NCI-H1436 treated with DMSO at 0.1 percent for 48 hours (cell line): ENCODE measurements around the gene VTA1.
"Not testable (repeated sequence)": the region's sequence is repeated elsewhere in the genome, so short reads cannot be mapped to it uniquely, and the experiment has no call there.

ENCODE experiments used
- DNase-seq: peaks from one replicate; lab custom pipeline; 2025; lab: John Stamatoyannopoulos, UW

Gene VTA1

GRCh38 chr6:142146828-142147662, at the start of gene VTA1, which contains the start of gene NMBR:
VTA1 (plus strand) TSS chr6:142147263; CDS start chr6:142147288, 25 bp downstream.
NMBR (minus strand) TSS chr6:142147122; CDS start chr6:142088658, 58,464 bp downstream.
- peak; percentile 85 for DNase-seq

GRCh38 chr6:142104820-142105219, 42.2 kb upstream of the VTA1 start:
- not testable (repeated sequence) for DNase-seq

- DNase-seq, result not testable (repeated sequence)
Observed at GRCh38 chr6:142110820-142111219, 36.2 kb upstream of the VTA1 start.

- DNase-seq, result peak; percentile 6
Observed at GRCh38 chr6:142112451-142113061, 34.5 kb upstream of the VTA1 start.

DNA sequence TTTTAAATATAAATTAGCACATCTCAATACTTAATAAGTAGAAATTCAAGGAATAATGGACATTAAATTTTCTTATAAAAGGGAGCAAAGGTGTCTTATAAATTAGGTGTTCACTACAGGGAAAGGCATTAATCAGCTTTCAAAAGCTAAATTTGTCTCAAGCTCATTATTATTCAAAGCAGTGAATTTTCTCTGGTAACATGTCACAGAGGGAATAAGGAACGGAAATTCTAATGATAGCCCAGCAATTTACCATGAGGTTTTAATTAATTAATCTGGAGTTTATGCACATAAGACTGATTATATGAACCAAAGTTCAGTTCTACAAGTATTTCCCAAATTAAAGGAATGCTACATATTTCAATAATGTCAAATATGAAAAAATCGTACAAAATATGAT, 29.7 kb upstream of the VTA1 start:
- DNase-seq, result no peak

DNA sequence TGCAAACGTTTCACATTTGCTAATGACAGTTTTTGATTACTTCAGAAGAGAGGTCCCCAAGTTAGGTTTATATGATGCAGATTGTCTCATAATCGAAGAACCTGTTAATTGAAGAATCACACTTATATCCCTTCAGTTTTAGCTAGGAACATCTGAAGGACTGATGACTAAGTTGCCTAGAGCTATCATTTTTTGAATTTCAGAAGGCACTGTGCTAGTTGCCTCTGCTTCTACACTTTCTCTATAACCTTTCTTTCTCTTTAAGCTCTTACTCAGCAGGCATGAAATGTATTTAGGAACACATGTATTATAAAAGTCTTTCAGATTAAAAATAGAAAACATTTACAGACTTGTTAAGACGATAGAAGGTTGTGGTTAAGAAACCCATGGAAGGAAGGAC, 28.7 kb upstream of the VTA1 start:
- DNase-seq, result no peak

DNA sequence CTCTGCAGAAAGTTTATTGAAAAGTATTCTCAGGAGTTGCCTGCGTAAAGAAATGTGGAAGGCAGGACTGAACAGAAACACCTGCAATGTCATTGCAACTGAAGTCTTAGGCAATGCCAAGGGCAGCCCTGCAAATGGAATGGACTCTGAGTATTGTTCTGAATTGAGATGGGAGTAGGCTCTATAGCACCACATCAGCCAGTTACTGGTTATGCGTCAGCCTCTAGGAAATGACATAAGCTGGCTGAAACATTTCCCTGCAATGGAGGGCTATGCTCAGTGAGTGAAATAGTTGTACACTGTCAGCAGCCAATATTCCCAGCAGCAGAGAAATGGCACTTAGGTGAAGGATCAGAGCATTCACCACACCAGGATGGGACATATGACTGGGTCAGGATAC, 28.1 kb upstream of the VTA1 start:
- DNase-seq, result no peak

DNA sequence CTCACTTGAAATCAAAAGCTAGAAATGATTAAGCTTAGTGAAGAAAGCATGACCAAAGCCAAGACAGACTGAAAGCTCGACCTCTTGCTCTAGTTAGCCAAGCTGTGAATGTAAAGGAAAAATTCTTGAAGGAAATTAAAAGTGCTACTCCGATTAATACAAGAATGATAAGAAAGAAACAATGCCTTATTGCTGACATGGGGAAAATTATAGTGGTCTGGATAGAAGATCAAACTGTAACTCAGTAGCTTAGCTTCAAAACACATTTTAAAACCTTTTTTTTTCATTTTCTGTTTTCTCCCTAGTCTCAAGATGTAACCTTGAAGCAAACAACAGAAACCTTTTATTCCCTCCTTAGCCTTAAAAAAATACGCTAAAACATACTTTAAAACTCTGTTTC, 25.7 kb upstream of the VTA1 start:
- no peak for DNase-seq

- DNase-seq, result no peak
Observed at GRCh38 chr6:142130814-142131213, 16.2 kb upstream of the VTA1 start.

- no peak for DNase-seq
Observed at GRCh38 chr6:142132625-142133024, 14.4 kb upstream of the VTA1 start, which contains the start of gene GJE1. GJE1 (plus strand) TSS chr6:142132925; CDS start chr6:142133159, 234 bp downstream.

DNA sequence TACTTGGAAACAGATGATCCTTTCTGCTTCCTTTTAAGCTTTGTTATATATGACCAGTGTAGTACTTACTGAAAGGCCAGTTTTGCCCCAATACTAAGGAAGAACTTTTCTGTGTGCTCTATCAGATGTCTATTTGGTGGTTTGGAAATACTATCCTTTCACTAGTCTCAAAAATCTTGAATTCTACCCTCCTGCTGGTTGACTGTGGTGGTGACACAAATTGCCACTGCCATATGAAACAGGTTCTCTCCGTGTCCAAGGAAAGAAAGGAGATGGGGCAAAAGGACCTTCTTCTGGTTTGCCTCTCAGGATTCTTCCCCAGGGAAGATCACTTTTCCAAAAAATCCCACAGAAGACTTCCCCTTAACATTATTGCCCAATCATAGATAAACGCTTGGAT, 8.2 kb upstream of the VTA1 start:
- no peak for DNase-seq

- DNase-seq, result not testable (repeated sequence)
Observed at GRCh38 chr6:142141531-142141930, 5.5 kb upstream of the VTA1 start.

DNA sequence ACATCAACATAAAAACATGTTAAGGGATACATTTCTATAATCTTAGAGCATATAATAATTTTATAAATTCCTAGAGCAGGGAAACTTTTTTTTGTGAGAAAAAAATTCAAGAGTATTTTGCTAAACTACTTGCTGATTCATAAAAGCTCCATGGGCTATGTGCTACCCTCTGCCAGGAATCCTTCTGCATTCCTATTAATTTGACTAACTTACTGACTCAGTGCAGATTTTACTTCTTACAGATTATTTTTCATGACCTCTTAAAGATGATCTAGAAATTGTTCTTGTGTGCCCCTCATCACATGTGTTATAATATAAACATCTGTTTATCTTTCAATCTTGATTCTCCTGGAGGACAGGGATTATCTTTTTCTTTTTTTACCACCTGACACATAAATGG, 5.7 kb downstream of the VTA1 start:
- DNase-seq, result no peak

GRCh38 chr6:142153196-142153595, 6.1 kb downstream of the VTA1 start:
- no peak for DNase-seq

DNA sequence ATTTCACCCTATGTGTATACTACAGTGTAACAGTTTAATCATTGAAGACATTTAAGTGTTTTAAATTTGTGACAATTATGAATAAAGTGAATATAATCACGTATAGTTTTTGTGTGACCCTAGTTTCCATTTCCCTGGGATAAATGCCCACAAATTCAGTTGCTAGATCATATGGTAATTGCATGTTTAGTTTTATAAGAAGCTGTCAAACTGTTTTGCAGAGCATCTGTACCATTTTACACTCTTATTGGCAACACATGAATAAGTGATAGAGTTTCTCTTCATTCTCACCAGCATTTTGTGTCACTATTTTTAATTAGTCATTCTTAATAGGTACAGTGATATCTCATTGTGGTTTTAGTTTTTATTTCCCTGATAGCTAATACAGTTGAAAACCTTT, 7.3 kb downstream of the VTA1 start:
- DNase-seq, result no peak

DNA sequence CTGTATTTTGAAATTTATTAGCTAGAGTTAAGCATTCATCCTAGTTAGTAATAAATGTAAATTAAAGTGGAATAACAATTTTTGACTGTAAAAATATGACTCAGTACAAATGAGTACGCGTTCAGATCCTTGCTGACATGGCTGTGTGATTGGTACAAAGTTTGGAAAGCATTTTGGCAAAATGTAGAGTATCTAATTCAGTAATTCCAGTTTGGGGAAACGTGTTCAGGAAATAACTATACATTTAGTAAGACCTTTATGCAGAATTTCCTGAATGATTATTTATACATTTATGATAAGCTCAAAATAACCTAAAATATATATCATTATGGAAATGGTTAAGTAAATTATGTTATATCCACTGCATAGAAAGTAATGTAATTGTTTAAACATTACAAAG, 8.0 kb downstream of the VTA1 start:
- no peak for DNase-seq

DNA sequence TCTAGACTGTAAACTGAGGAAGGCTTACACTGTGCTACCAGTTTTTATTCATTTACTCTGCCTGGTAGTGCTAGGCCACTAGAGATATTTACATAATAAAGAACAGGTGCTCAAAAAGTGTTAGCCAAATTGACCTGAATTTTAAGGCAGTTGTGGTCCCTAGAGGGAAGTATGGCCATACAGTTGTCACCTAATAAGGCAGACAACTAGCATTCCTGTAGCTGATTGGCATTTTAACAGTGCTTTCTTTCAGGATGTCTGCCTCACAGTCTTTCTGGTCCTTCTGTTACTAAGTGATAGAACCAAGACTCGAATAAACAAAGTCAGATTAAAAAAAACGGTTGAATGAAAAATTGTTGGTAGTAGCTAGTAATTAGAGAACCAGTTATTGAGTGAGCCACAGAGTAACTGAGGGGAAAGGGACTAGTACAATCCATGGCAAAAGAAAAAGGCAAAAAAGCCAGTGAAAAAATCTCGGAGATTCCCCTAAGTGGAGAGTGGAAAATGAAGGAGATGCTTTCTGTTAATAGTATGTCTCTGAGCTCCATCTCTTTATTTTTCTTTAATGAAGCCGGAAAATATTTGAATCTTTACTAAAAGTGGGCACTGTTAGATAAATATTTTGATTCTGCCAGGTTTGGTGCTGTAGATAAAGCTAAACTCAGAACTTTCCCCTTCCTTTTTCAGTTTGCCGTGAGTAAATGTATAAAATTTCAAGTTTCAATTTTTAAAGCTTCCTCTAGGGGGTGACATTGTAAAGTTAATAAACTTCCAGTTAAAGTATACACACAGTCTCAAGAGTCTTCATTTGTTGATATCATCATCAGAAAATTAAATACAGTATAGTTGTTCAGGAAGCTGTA, 9.1 kb downstream of the VTA1 start:
- no peak for DNase-seq

DNA sequence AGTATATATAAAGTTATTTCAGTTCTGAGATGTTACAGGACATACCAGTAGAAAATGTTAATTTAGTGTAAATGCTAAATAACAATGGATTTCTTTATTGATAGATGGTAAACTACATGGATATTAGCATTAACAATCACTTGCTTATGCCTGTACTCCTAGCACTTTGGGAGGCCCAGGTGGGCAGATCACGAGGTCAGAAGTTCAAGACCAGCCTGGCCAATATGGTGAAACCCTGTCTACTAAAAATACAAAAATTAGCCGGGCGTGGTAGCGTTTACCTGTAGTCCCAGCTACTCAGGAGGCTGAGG, 9.7 kb downstream of the VTA1 start:
- DNase-seq, result not testable (repeated sequence)

DNA sequence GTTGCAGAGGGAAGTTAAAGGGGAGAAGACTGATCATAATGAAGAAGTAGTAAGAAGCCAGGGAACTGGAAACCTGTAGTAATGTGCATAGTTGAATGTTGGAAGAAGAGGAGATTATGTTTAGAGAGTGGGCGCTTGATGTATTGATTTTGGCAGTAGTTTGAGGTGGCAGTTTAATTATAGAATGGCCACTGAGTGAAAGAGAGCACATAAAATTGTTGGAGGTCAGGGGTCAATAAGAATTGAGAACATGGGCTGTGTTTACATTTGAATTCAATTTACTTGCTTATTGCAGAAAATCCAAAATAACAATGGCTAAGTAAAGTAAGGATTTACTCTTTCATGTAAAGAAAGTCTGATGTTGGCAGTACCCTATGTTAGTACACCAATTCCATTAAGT, 15.7 kb downstream of the VTA1 start:
- no peak for DNase-seq

DNA sequence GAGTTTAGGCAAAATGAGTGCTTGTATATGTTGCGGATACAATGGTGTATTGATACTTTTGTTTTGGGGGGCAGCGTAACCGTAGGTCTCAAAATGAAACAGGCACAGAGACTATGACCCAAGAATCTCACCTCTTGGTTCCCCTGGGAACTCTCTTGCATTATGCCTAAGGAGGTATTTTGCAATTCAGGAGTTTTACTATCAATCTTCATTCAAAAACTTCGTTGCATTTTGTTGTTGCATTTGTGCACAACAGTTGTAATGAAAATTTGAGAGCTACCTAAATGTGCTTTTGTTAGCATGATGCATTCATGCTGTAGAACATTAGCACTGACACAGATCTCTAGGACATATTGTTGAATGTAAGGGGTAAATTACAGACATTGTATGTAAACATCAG, 18.2 kb downstream of the VTA1 start:
- no peak for DNase-seq

- DNase-seq, result no peak
Observed at GRCh38 chr6:142167071-142167470, 20.0 kb downstream of the VTA1 start.

DNA sequence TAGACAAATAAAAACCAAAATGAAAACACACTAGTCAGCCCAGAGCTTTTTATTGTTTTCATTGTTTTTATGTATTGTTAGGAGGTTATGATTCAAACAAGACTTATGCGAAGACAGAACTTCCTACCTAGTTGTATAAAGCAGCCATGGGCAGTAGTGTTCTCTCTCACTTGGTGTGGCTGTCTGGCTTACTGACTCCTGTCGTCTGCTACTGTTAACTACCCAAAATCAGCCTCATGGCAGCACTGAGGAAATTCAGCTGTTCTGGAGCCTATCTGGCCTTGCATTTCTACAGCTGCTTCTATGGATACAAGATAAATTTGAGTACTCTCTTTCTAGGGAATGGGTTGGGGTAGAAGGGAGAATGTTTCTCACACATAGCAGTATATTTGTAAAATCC, 20.4 kb downstream of the VTA1 start:
- DNase-seq, result no peak

- DNase-seq, result no peak
Observed at GRCh38 chr6:142171351-142171750, 24.3 kb downstream of the VTA1 start.
